Head of caudate nucleus (tissue), 42 donors: ENCODE results near the gene ZFPM1.
A peak's percentile ranks its signal among the peaks of the same experiment; 100 is the strongest.

ENCODE experiments used
- DNase-seq, 42 donors: peaks; one replicate each; pipeline versions ENCODE4 v3.0.0 to v3.0.0-alpha.2; 2020 to 2021; ENCODE audit warnings: mixed read lengths in 7 of 42
- intact Hi-C: fragments of 100-400 bp; cut with DNase I; formaldehyde crosslinking; loops from one replicate; pipeline ENCODE4 v1.15.0; 2022

ZFPM1 gene

DNA sequence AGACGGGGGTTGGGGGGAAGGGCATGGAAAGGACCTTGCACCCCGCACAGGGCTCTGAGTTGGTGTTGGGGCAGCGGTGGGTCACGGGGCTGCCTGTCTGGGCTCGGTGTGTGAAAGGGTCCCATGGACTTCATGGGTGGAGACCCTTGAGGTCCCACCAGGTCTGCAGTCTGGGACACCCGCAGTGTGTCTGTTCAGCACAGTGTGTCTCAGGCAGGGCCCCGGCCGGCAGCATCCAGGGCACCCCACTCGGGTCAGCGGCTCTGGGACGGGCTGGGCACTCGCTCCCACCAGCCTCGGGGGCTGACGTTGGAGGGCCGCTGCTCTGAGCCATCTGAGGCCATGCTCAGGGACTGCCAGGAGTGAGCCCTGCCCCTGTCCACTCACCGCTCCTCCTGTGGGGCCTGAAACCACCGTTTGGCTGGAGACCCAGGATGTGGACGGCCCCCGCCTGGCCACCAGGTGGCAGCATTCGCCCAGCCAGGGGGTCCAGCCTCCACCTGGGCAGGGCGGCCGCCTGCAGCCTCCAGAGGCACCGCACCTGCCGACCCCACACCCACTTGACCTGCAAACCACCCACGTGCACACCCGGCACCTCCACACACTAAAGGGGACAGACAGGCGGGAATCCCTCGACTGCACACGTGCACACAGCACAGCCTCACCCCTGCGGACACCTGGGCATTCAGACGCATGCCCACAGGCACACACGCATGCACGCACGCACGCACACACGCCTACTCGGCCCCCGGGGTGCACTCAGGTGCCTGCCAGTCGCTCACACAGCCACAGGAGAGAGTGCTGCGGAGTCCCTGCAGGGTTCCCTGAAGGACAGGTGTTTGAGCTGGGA is 10.1 kb upstream of the ZFPM1 start:
- peak; percentile 33 to 87 (median 72) for DNase-seq
- intact Hi-C loops = loop anchor here (5.0 kb wide), 1 partner anchor 119 kb away; no protein-coding TSS in a partner anchor

- intact Hi-C loops = loop anchor here (5.0 kb wide), 2 partner anchors 82 to 117 kb away; no protein-coding TSS in a partner anchor
- no peak for DNase-seq
Observed at GRCh38 chr16:88444826-88445582, 8.1 kb upstream of the ZFPM1 start.

- intact Hi-C loops = loop anchor here (5.0 kb wide), 1 partner anchor 82 kb away; no protein-coding TSS in a partner anchor
- no peak for DNase-seq
Observed at GRCh38 chr16:88445583-88445960, 7.5 kb upstream of the ZFPM1 start.

- intact Hi-C loops = loop anchor here (5.0 kb wide), 1 partner anchor 81 kb away; no protein-coding TSS in a partner anchor
- DNase-seq = no peak
Observed at GRCh38 chr16:88446061-88446460, 7.0 kb upstream of the ZFPM1 start.

GRCh38 chr16:88446736-88447135 is 6.3 kb upstream of the ZFPM1 start:
- DNase-seq = no peak
- intact Hi-C loops = loop anchor here (5.0 kb wide), 1 partner anchor 81 kb away; no protein-coding TSS in a partner anchor

- intact Hi-C loops = loop anchor here (5.0 kb wide), 1 partner anchor 79 kb away; no protein-coding TSS in a partner anchor
Observed at GRCh38 chr16:88447881-88448280, 5.2 kb upstream of the ZFPM1 start.

GRCh38 chr16:88448461-88449266 is 4.4 kb upstream of the ZFPM1 start:
- intact Hi-C loops = loop anchor here (5.0 kb wide), 1 partner anchor 79 kb away; no protein-coding TSS in a partner anchor
- DNase-seq = no peak

More at GRCh38 chr16:88447881-88448280, 5.2 kb upstream of the ZFPM1 start:
- DNase-seq = no peak

- DNase-seq = no peak
- intact Hi-C loops = loop anchor here (5.0 kb wide), 1 partner anchor 78 kb away; no protein-coding TSS in a partner anchor
Observed at GRCh38 chr16:88449267-88449561, 3.9 kb upstream of the ZFPM1 start.

DNA sequence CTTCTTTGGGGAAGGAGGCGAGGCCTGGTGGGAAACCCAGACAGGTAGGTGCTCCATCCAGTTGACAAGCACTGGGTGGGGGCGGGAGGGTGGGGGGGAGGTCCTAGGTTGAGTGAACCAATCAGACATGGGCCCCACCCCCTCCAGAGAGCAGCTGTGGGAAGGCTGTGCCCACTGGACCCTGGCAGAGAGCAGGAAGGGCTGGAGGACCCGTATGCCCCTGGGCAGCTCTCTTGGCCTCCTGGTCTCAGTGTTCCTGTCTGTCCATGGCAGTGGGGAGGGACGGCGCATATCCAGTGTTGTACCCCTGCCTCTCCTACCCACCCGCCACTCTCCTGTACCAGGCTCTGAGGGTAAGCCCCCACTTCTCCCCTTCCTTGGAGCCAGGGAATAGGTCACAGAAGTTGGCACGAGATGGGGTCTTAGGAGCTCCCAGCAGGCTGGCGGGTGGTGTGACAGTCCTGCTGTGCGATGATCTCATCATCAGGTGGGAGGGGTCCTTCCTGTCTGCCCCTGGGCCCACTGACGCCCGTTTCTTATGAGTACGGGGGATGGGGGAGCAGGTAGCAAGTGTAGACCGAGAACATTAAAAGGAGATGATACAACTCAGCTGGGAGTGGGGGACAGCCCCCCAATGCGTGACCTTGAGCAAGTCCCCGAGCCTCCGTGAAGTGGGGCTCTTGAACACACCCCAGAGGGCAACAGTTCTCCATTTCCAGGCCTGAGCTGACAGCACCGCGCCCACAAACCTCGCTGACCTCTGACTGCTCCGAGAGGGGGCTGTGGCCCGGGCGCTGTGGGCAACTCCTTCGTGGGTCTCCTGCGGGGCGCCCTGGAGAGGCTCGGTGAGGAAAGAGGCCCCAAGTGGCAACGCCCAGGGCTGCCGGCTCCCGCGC is 1.2 kb upstream of the ZFPM1 start:
- intact Hi-C loops = no loop called here
- DNase-seq = peak in 1 of 42 donors; percentile 21

DNA sequence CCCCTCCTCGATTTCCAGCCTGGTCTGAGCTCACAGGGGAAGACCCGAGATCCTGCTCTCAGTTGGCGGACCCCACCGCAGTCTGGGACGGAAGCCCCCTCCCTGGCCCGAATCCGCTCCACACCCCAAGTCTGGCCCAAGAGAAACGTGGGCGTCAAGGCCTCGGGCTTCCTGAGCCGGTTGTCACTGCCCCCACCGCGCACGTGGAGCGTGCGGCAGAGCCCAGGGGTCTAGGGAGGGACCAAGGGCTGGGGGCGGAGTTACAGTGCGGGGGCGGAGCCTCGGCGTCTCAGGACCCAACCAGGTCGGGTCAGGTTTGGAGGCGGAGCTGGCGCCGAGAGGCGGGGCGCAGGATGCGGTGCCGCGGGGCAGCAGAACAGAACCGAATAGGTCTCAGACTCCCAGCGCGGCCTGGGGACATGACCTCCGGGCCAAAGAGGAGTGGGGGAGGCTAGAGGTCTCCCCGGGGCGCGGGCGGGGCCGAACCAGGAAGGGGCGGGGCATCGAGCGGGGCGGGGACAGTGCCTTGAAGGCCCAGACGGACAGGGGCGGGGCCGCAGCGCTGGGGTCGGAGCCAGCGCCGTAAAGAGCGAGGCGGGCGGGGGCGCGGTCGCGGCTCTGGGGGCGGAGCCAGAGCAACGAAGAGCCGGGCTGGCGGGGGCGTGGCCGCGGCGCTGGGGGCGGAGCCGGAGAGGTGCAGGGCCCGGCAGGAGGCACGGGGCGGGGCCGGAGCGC is 431 bp upstream of the ZFPM1 start:
- intact Hi-C loops = no loop called here
- peak; percentile 75 to 99 (median 95) for DNase-seq

DNA sequence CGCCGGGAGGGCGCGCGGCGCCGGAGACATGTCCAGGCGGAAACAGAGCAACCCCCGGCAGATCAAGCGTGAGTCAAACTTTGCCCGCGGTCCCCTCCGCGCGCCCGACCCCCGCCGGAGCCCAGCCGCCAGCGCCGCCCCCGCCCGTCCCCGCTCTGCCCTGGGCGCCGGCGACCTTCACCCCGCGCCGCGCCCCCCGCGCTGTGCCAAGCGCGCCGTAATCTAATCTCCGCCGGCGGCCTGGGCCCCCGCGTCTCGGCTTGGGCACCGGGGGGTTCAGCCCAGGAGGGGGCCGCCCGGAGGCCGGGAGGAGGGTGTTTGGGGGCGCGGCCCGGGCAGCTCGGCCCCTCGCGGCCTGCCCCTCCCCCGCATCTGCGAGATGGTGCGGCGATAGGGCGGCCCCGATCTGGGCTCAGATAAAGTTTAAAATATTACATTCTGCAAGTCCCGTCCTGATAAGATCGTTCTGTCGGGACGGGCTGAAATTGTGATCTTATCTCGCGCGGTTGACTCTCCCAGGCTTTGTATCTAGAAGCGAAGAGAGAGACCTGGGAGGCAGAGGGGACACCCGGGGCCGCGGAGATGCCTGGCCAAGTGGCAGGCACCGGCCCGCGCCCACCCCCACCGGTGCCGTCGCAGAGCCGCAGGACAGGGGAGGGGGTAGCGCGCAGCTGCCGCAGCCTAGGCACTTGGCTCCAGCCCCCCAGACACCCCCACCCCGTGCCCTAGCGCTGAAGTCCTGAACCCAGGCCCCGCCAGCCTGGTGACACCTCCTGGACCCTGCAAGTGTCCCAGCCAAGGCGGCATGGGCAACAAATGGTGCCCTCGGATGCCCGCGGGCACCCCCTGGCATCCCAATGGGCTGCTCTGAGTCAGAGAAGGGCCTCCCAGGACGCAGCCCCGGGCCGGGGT is 787 bp downstream of the ZFPM1 start:
- intact Hi-C loops = no loop called here
- no peak for DNase-seq

DNA sequence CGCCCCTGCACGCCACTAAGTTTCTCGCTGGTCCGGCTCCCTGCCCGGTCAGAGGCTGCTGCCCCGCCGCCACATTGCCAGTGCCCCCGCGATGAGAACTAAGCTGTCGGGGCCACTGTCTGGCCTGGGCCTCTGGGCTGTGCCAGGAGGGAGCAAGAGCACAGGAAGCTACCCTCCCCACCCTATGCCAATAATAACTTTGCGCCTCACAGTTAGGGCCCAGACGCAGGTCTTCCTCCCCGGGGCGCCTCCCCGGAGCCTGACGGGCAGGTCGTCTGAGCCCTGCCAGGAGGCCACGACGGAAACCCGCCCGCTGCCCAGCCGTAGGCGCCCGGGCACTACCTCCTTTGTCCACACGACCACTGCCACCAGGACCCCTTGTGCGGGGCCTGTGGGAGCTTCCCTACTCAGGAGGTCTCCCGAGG is 1.5 kb downstream of the ZFPM1 start:
- no peak for DNase-seq
- intact Hi-C loops = no loop called here

GRCh38 chr16:88455610-88456355 is 2.7 kb downstream of the ZFPM1 start:
- DNase-seq = no peak
- intact Hi-C loops = no loop called here

- DNase-seq = no peak
- intact Hi-C loops = no loop called here
Observed at GRCh38 chr16:88456356-88457292, 3.5 kb downstream of the ZFPM1 start.
